Measurements from ENCODE around the gene F12. TPM values are rescaled to one million over a fixed set of nuclear protein-coding genes. Genes with fewer than 3 reads are reported as not detected.

Gene F12
- polyA plus RNA-seq, 1 of the 3 experiments (the other 2 are of a cell fraction) = 4.3 TPM

DNA sequence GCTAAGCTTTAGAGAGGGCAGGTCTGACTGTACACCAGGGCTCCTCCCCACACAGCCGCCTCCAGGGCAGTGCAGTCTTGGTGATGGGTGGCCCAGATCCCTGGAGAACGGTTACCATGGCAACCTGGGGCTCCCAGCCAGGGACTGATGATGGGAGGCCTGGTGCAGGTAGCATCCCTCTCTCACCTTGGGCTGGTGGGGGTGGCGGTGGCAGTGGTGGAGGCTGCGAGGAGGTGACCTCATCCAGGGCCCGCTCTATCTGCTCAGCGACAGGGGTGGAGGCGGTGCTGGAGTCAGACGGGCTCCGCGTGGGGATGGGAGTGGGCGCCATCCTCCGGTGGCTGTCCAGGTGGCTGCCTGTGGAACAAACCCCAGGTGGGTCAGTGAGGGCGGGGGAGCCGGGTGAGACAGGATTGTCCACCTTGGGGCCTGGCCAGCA is 49.6 kb upstream of the F12 start:
- CTCF ChIA-PET = interaction anchor here (1.0 to 15.5 kb wide), 7 partner anchors 15 to 149 kb away, joined by 3 to 375 read pairs (median 42); partner anchors contain the start of genes DBN1, F12 and PFN3

DNA sequence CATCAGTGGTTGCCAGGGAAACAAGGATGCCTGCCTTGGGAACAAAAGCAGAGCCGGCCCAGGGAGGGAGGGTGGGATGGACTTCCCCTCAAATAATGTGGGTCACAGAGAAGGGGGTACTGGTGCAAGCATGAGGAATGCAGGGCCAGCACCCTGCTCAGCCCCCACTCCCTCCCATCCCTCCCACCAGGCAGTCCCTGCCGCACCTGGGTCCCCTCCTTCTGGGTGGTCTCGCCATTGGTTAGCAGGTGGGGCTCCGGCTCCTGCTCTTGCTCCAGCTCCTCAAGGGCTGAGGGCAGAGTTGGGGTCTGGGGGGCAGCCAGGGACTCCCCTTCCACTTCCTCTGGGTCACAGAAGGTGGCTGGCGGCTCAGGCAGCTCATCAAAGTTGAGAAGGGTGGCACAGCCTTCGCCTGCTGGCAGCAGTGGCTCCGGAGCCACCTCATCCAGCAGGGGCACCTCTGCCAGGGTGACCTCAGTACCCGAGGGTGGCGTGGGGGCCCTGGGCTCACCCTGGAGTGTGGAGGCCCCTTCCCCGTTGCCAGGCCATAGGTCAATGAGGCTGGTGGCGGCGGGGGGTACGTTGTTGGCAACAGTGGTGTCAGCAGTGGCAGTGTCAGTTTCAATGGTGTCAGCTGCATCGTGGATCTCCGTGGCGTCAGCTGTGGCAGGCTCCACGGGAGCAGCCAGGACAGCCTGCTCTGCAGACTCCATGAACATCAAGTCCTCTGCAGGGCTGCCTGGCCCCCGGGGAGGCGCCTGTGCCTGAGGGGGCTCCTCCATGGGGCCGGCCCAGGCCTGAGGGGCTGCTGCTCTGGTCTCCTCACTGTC is 48.7 kb upstream of the F12 start:
- Histone ChIP-seq H3K4me2 (no peak overlapping the region), H3K9me2 (no peaks in the 10 kb centered on the region), H3K27ac (ENCODE audit: low read depth in 2 of 2, low read length in 1 of 2) (peak overlapping the region; percentile 69 to 84), H3K9ac (no peak overlapping the region), H3F3A (replicated peaks; ENCODE audit: insufficient read depth) (peaks cover 41% of the 10 kb centered on the region), H4K20me1 (ENCODE audit: insufficient read depth) (peaks cover 69% of the 10 kb centered on the region), H3K9me3 (no peaks in the 10 kb centered on the region), H3K79me2 (ENCODE audit: insufficient read depth) (no peaks in the 10 kb centered on the region), H3K4me3 (ENCODE audit: low read depth in 2 of 2, low read length in 1 of 2) (no peak overlapping the region; a peak in 1 of 4 replicates), H2AFZ (ENCODE audit: low read depth) (no peak overlapping the region), H3K36me3 (replicated peaks in 1 of 2; ENCODE audit: control insufficient read depth in 1 of 2, insufficient read depth in 2 of 2, low read length in 1 of 2) (peaks cover 17 to 52% of the 10 kb centered on the region in 2 experiments), H3K4me1 (ENCODE audit: control insufficient read depth in 1 of 2, insufficient read depth in 2 of 2, low read depth in 1 of 2, low read length in 1 of 2) (peaks cover 12 to 65% of the 10 kb centered on the region in 2 experiments), H3K27me3 (ENCODE audit: insufficient read depth) (no peaks in the 10 kb centered on the region)
- TF ChIP-seq, protein P1, sequence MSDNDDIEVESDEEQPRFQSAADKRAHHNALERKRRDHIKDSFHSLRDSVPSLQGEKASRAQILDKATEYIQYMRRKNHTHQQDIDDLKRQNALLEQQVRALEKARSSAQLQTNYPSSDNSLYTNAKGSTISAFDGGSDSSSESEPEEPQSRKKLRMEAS (IDR thresholded peaks at IDR 0.05; ENCODE audit: low read depth) = no peak
- TF ChIP-seq MEF2A (IDR thresholded peaks at IDR 0.05; ENCODE audit: borderline replicate concordance, low read depth) = no peak
- WGBS (ENCODE audit: low lambda C conversion rate) = 63% methylated on average over 8 of the region's 20 CpGs
- CTCF ChIA-PET = interaction anchor here (1.0 to 15.5 kb wide), 21 partner anchors 8 to 149 kb away, joined by 3 to 375 read pairs (median 9); partner anchors contain the start of genes DBN1, F12, GRK6 and PDLIM7
- POLR2A ChIA-PET = interaction anchor here (1.1 to 4.6 kb wide), 6 partner anchors 14 to 53 kb away, joined by 3 to 43 read pairs (median 4); partner anchors contain the start of gene PDLIM7
- DNase-seq = no peak

More for the DNA sequence above, 49.6 kb upstream of the F12 start:
- 84% methylated on average over 10 of the region's 14 CpGs for WGBS (ENCODE audit: low lambda C conversion rate)
- peaks cover 61% of the 10 kb centered on the region for H4K20me1 ChIP-seq (ENCODE audit: insufficient read depth)
- H3K4me1 ChIP-seq (ENCODE audit: control insufficient read depth in 1 of 2, insufficient read depth in 2 of 2, low read depth in 1 of 2, low read length in 1 of 2) = peaks cover 9 to 57% of the 10 kb centered on the region in 2 experiments
- H3K9me3 ChIP-seq = no peaks in the 10 kb centered on the region
- peaks cover 5% of the 10 kb centered on the region; the same call in 1 of the 2 replicates for H3K79me2 ChIP-seq (ENCODE audit: insufficient read depth)
- H3K9ac ChIP-seq = no peak overlapping the region
- TF ChIP-seq MXI1 (IDR thresholded peaks at IDR 0.05; ENCODE audit: low read depth, low read length) (no peak), FOSL2 (IDR thresholded peaks at IDR 0.05; ENCODE audit: borderline replicate concordance, low read depth) (no peak), IRF3 (IDR thresholded peaks at IDR 0.05; ENCODE audit: low read depth, low read length) (no peak), YY1 (IDR thresholded peaks at IDR 0.05; ENCODE audit: low read depth) (no peak)
- H2AFZ ChIP-seq (ENCODE audit: low read depth) = no peak overlapping the region
- peaks cover 45% of the 10 kb centered on the region for H3F3A ChIP-seq (replicated peaks; ENCODE audit: insufficient read depth)
- H3K9me2 ChIP-seq = no peaks in the 10 kb centered on the region
- no peak overlapping the region; a peak in 1 of 4 replicates for H3K4me3 ChIP-seq (ENCODE audit: low read depth in 2 of 2, low read length in 1 of 2)
- H3K27me3 ChIP-seq (ENCODE audit: insufficient read depth) = no peaks in the 10 kb centered on the region
- peak; percentile 79 for DNase-seq
- peaks cover 24 to 58% of the 10 kb centered on the region in 2 experiments for H3K36me3 ChIP-seq (replicated peaks in 1 of 2; ENCODE audit: control insufficient read depth in 1 of 2, insufficient read depth in 2 of 2, low read length in 1 of 2)
- peak overlapping the region; percentile 69 to 84 for H3K27ac ChIP-seq (ENCODE audit: low read depth in 2 of 2, low read length in 1 of 2)
- H3K4me2 ChIP-seq = no peak overlapping the region
- POLR2A ChIA-PET = interaction anchor here (1.3 to 4.6 kb wide), 3 partner anchors 10 to 18 kb away, joined by 4 to 43 read pairs (median 11); no protein-coding TSS in a partner anchor
